Activated T-cell treated with anti-CD3 and anti-CD28 coated beads for 1 hour (primary cell): ENCODE measurements around the gene KRTAP5-11.
"Not testable (repeated sequence)": the region's sequence is repeated elsewhere in the genome, so short reads cannot be mapped to it uniquely, and the experiment has no call there.

Experiments
- DNase-seq: peaks from one replicate; pipeline ENCODE4 v3.0.0-alpha.2; 2020; ENCODE audit warnings: low read depth

KRTAP5-11 gene

DNA sequence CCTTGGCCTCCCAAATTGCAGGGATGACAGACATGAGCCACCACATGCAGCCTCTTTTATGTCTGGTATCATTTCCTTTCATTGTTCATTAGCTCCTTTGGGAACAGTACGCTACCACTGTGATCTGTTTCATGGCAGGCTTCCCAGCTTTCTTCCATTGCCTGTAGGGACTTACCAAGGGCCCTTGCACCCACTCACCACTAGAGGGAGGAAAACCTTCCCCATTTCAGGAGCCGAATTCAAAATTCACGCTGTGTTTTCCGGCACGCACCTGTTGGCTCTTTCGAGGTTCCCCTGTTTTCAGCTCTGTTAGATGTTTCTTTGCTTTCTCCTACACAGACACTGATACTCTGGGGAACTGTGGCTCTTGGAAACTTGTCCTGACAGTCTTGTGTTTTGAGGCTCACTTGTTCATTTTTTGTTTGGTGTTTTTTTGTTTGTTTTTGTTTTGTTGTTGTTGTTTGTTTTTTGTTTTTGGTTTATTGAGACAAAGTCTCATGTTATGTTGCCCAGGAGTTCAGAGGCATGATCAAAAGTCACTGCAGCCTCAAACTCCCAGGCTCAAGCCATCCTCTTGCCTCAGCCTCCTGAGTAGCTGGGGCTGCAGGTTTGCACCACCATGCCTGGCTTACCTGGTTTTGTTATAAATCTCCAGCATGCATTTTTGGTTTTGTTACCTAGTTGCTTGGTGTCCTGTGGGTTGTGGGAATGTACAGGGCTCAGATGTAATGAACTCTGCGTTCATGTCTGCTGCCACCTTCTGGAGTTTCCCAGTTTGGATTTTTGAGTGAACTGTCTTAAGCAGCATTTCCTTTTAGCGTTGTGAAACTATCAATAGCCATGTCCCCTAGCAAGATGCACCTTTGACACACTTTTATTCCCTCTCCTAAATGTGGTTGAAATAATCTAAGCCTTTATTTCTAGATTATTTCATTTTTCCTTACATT, 2.3 kb downstream of the KRTAP5-11 start:
- no peak for DNase-seq

DNA sequence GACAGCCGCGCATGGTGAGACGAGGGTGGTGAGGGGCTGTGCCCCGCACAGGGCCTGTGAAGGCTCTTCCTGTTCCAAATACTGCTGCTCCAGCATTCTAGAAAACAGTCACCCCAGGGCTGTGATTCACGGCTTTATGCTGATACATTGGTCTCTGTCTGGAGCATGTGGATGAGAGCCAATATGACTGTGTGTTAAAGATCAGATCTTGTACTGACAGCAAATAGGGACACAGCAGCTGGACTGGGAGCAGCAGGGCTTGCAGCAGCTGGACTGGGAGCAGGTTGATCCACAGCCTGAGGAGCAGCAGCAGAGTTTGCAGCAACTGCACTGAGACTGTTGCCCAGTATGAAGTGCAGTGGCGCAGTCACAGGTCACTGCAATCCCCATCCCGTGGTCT, 3.2 kb downstream of the KRTAP5-11 start:
- not testable (repeated sequence) for DNase-seq

DNA sequence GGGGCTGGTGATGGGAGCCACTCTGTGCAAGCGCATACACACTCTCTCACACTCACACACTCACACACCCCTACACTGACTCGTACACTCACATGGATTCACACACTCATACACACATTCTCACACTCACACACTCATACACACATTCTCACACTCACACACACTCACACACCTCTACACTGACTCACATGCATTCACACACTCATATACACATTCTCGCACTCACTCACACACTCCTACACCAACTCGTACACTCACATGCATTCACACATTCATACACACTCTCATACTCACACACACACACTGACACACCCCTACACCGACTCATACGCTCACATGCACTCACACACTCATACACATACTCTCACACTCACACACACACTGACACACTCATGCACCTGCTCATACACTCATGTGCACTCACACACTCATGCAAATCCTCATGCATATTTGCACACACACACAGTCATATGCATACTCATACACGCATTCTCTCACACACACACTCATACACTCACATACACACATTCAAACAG, 5.1 kb downstream of the KRTAP5-11 start:
- DNase-seq = no peak

DNA sequence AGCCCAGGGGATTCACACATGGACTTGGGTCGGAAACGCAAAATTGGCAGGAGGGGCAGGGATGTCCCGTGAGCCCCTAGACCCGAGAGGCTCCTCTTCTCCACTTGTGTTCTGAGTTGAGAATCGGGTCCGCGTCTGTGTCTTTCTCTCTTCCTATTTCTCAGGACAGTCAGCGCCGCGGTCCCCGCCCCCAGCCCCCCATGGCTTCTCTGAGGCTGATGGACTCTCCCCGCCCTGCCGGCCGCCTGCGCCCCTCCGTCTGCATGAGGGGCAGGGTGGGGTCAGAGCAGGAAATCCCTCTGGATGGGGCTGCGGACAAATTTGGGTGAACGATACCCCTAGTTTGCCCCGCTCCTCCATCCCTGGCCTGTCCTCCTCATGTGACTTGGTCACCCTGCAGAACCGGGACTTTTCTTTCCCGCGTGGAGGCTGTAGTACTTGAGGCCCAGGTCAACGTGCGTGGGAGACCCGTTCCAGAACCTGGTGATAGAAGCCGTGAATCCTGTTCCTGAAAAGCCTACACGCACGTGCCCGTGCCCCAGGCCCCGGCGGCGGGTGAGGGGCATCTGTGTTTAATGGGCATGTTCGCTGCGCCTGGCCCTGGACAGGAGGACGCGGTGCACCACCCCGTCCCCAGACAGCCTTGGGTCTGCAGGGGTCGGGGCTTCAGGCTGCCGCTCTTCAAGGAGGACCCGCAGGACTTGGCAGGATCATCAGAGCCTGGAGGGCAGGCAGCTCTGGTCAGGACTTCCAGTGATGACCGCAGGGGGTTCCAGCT, 5.8 kb downstream of the KRTAP5-11 start:
- not testable (repeated sequence) for DNase-seq

DNA sequence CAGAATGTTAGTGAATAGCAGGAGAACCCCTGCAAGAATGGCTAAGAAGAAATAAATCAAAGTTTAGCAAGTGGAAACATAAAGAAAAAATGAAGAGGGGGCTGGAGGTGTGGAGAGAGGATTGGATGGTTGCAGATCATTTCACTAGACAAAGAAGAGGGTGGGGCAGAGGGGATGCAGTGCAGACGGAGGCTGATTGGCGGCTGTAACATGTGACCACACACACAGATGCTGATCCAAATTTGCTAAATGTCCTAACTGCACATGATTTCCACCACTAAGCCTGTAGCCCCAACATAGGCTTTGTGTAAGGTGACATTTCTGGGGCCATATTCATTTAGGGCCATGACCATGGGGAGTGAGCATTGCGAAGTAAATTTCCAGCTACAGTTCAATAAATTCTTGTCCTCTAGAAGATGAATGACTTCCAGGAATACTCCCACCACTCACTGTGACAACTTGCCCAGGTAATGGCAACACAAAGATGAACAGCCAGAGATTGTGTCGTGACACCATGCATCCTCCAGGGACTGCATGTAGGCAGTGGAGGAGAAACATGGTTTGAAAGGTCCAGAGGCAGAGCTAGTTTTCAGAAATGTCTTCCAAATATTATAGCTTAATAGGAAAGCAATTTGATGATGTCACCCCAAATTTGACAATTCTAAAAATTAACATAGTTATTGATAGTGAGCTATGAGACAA, 6.8 kb downstream of the KRTAP5-11 start:
- no peak for DNase-seq

DNA sequence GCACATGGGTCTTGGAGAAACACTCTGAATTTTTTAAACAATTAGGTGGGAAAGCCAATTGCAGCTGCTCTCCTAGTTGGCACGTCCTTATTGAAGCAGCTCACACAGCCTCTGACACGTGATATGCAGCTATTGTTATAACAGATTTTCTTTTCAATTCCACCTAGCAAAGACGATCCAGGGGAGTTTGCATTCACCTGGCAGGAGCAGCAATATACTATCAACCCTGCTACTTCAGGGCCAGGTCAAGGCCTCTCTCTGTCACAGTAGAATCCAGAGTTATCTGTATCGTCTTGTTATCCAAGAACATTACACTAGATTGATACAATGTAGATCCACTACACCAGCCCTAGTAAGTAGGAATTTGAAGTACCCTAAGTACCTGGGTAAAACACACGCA, 8.3 kb downstream of the KRTAP5-11 start:
- DNase-seq = no peak

DNA sequence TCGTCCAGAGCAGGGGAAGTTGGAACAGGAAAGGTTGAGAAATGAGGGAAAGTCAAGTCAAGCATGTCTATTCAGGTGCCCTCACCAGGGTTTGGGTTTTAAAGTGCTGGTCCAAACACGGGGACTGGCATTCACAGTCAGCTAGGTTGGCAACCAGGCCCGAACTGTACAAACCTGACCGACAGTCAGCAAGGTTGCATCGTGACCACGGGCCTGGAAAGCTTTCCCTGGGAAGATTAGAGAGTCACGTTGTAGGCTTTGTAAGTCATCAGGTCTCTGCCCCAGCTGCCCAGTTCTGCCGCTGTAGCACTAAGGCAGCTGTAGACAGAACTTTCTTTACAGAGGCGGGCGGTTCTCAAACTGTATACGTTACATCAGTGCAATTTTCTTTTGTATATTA, 9.9 kb downstream of the KRTAP5-11 start:
- no peak for DNase-seq

DNA sequence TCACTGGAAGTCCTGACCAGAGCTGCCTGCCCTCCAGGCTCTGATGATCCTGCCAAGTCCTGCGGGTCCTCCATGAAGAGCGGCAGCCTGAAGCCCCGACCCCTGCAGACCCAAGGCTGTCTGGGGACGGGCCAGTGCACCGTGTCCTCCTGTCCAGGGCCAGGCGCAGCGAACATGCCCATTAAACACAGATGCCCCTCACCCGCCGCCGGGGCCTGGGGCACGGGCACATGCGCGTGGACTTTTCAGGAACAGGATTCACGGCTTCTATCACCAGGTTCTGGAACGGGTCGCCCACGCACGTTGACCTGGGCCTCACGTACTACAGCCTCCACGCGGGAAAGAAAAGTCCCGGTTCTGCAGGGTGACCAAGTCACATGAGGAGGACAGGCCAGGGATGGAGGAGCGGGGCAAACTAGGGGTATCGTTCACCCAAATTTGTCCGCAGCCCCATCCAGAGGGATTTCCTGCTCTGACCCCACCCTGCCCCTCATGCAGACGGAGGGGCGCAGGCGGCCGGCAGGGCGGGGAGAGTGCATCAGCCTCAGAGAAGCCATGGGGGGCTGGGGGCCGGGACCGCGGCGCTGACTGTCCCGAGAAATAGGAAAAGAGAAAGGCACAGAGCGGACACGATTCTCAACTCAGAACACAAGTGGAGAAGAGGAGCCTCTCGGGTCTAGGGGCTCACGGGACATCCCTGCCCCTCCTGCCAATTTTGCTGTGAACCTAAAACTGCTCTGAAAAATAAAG, 11.4 kb downstream of the KRTAP5-11 start:
- DNase-seq = not testable (repeated sequence)

DNA sequence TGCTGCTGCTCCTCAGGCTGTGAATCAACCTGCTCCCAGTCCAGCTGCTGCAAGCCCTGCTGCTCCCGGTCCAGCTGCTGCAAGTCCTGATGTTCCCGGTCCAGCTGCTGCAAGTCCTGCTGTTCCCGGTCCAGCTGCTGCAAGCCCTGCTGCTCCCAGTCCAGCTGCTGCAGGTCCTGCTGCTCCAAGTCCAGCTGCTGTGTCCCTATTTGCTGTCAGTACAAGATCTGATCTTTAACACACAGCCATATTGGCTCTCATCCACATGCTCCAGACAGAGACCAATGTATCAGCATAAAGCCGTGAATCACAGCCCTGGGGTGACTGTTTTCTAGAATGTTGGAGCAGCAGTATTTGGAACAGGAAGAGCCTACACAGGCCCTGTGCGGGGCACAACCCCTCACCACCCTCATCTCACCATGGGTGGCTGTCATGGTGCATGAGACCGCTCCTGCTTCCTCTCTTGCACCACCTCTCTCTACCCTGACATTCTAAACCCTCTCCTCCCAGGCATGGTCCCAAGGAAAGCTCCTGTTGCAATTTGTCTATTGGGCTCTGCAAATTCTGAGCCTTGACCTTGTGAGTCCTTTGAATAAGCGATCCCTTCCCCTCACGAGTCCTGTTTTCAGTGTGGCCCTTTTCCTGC, 13.8 kb downstream of the KRTAP5-11 start:
- DNase-seq = no peak

DNA sequence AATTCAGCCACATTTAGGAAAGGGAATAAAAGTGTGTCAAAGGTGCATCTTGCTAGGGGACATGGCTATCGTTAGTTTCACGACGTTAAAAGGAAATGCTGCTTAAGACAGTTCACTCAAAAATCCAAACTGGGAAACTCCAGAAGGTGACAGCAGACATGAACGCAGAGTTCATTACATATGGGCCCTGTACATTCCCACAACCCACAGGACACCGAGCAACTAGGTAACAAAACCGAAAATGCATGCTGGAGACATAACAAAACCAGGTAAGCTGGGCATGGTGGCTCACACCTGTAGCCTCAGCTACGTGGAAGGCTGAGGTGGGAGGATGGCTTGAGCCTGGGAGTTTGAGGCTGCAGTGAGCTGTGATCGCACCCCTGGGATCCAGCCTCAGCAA, 15.0 kb downstream of the KRTAP5-11 start:
- not testable (repeated sequence) for DNase-seq

DNA sequence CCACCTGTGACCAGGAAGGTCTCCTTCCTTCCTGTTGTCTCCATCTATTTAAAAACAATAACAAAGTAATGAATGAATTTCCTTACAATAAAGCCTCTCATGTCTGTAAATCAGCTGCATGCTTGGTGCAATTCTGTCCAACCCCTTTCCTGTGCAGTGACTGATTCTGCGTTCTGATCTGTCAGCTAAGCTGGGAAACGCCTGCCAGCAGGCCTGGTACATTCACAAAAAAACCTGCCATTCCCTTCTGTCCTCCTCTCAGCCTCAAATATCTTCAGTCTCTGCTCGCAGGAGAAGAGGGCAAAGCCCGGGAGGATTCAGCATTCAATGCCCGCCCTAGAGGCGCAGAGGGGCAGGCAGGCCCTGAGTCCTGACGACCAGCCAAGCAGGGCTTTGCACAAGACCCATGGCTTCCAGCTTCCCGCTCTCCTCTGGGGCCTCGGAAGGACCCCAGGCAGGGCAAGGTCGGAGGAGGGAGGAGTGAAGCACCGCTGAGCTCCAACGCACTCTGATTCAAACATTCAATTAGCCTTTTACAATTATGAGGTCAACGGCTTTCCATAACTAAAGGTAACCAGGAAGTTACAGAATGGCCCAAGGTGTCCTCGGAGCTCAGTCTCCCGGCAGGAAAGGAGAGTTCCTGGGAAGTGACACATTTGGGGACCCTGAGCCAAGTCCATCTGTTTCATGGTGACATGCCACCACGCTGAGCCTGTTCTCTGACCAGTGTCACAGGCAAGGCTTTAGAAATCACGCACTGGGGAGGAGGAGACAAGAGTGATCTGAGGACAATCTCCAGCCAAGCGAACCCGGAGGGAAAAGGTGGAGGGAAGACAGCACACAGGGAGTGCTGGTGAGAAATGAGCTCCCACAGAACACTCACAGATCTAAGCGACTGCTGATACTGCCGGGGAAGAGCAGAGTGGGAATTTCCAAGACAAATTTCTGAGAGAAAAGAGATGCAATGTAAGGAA, 15.8 kb downstream of the KRTAP5-11 start:
- not testable (repeated sequence) for DNase-seq

DNA sequence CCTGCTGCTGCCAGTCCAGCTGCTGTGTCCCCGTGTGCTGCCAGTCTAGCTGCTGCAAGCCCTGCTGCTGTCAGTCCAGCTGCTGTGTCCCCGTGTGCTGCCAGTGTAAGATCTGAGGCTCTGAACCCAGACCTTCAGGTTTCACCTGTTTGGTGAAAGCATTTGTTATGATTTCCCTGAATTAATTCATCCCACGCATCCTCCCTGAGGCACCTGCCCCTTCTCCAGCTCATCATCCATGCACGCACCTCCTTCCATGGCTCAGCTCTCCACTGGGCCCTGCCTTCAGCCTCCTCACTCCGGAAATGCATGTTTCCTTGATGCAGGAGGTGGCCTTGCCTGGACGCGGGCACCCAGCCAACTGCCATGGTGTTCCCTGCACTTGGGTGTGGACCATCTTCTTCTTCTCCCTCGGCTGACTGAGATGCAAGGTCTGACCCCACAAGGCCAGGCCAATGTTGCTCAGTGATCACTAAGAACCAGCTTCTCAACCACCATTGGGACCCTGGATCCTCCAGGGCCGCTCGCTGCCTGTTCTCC, 16.5 kb downstream of the KRTAP5-11 start:
- no peak for DNase-seq

DNA sequence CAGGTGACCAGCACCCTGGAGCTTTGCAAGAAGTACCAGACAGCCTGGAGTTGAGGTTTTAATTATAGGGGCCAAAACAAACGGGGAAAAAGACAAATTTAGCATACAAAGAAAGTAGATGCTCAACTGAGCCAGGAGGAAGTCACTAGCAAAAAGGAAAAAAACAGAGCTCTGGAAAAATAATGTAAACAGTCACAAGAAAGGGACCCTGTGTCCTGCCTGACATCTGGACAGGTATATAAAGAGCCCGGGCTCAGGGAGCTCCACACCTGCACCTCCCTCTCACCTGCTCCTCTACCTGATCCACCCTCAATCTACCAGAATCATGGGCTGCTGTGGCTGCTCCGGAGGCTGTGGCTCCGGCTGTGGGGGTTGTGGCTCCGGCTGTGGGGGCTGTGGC, 17.4 kb downstream of the KRTAP5-11 start, which contains the start of gene KRTAP5-10:
Gene KRTAP5-10, plus strand, starts transcription at position 301 of the 400 bp plus-strand sequence. Its CDS starts 25 bp downstream, at position 326.
- no peak for DNase-seq

DNA sequence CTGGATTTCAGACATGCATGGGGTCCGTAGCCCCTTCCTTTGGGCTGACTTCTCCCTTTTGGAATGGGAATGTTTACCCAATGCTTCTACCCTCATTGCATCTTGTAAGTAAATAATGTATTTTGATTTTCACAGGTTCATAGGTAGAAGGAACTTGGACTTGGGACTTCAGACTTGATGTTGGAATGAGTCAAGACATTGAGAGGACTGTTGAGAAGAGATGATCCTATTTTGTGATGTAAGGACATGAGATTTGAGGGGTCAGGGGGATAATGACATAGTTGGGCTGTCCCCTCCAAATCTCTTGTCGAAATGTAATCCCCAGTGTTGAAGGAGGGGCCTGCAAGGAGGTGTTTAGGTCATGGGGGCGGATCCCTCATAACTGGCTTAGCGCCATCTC, 18.2 kb downstream of the KRTAP5-11 start:
- no peak for DNase-seq

DNA sequence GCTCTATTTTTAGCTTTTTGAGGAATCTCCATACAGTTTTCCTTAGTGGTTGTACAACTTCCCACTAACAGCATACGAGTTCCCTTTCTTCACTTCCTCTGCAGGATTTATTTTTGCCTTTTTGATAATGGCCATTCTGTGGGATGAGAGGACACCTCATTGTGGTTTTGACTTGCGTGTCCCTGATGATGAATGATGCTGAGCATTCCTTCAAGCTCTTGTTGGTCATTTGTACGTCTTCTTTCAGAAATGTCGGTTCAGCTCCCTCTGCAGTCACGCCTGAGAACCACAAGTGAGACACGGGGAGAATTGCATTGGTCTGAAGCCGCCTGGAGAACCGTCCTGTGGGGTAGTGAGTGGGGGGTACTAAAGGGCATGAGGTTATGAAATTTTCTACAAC, 19.3 kb downstream of the KRTAP5-11 start:
- no peak for DNase-seq

DNA sequence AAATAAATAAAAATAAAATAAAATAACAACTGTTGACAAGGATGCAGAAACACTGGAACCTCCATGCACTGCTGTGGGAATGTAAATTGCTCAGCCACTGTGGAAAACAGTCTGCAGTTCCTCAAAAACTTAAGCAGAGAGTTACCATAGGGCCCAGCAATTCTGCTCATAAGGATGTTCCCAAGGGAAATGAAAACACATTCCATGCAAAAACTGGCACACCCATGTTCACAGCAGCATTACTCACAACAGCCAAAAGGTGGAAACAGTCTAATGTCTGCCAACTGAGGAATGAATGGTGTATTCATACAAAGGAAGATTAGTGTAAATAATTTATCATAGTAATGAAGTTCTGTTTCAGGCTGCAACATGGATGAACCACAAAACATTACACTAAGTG, 20.6 kb downstream of the KRTAP5-11 start:
- no peak for DNase-seq

DNA sequence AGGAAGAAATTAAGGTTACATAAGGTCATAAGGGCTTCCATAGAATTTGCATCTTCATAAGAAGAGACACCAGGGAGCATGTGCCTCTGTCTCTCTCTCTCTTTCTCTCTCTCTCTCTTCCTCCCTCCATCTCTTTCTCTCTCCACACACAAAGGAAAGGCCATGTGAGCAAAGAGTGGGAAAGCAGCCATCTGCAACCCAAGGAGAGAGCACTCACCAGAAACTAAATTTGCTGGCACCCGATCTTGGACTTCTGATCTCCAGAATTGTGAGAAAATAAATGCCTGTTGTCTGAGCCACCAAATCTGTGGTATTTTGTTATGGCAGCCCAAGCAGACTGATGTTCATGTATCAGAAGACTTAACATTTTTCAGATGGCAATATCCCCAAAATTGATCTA, 23.7 kb downstream of the KRTAP5-11 start:
- DNase-seq = no peak

DNA sequence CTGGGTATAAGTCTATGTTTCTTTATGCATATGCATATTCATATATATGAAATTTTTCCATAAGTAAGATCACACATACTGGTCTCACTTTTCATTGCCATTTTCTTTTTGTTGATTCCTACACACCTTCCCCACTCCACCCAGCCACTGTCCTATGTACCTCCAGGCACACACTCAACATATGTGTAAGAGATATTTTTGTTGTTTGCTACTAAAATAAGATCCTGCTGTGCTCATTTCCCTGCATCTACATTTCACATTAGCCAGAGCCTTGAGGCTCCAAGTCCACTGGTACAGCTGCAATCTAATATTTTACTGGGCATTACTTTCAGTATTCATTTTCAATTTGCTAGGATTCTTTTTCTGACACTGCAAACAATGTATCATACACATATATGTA, 25.4 kb downstream of the KRTAP5-11 start:
- DNase-seq = no peak

DNA sequence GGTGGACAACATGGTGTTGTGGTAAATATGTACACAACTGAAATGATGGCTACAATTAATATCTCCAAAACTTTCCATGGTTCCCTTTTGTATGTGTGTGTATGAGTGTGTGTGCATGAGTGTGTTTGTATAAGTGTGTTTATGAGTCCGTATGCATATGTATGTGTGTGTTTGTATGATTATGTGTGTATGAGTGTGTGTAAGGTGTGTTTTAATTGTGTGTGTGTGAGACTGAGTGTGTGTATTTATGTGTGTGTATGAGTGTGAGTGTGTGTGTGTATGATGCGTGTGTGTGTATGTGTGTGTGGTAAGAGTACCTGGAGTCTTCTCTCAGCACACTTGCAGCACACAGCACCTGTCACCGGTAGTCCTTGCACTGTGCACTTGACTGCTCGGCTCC, 26.7 kb downstream of the KRTAP5-11 start:
- DNase-seq = no peak
